CD4-positive, alpha-beta memory T cell (primary cell): ENCODE data around the gene ADAMTS4. TPM values are rescaled to one million over a fixed set of nuclear protein-coding genes. Genes with fewer than 3 reads are reported as not detected.

ENCODE experiments used
- CTCF ChIA-PET: fragments of 350-600 bp; sonication (Branson Sonifier 250); formaldehyde crosslinking; loops from one replicate; lab custom pipeline; 2021; ENCODE audit warnings: inconsistent platforms; ENCODE audit not compliant: partially characterized antibody; lab: Charles Lee
- POLR2A ChIA-PET: fragments of 350-600 bp; sonication (Branson Sonifier 250); formaldehyde crosslinking; loops from one replicate; lab custom pipeline; 2021; ENCODE audit not compliant: partially characterized antibody; lab: Charles Lee
- DNase-seq, 5 donors: peaks; one replicate each; pipeline versions ENCODE4 v3.0.0 to v3.0.0-alpha.2; 2020 to 2022; ENCODE audit warnings: mixed read lengths in 1 of 5
- H3K27ac ChIP-seq: one replicate; pipeline ENCODE4 v1.7.0; 2013; ENCODE audit warnings: low read depth, low read length
- H3K27me3 ChIP-seq: 2 replicates; pipeline ENCODE4 v1.7.0; 2013; ENCODE audit warnings: mild to moderate bottlenecking, low read length, moderate library complexity; ENCODE audit not compliant: insufficient read depth
- H3K36me3 ChIP-seq: 2 replicates; pipeline ENCODE4 v1.7.0; 2013; ENCODE audit warnings: mild to moderate bottlenecking, low read length, moderate library complexity; ENCODE audit not compliant: insufficient read depth
- H3K4me1 ChIP-seq: 2 replicates; pipeline ENCODE4 v1.7.0; 2013; ENCODE audit warnings: mild to moderate bottlenecking, low read length, moderate library complexity; ENCODE audit not compliant: insufficient read depth
- H3K4me3 ChIP-seq, 2 donors: one replicate each; pipeline ENCODE4 v1.7.0; 2013; ENCODE audit warnings: low read length in 2 of 2, mild to moderate bottlenecking in 1 of 2
- H3K9me3 ChIP-seq, 2 donors: one replicate each; pipeline ENCODE4 v1.7.0; 2013; ENCODE audit warnings: low read length in 2 of 2, control low read depth in 1 of 2; ENCODE audit not compliant: control insufficient read depth in 1 of 2
- H3K27ac Mint-ChIP-seq, 7 donors: one replicate each; pipeline ENCODE4 v1.8.0; 2020 to 2021; ENCODE audit warnings: mixed read lengths in 7 of 7, mild to moderate bottlenecking in 6 of 7, inconsistent platforms in 3 of 7, moderate library complexity in 3 of 7
- H3K27me3 Mint-ChIP-seq, 2 donors: one replicate each; pipeline ENCODE4 v1.8.0; 2020 to 2021; ENCODE audit warnings: mixed read lengths in 2 of 2
- H3K36me3 Mint-ChIP-seq, 2 donors: one replicate each; pipeline ENCODE4 v1.8.0; 2020 to 2021; ENCODE audit warnings: mixed read lengths in 2 of 2, inconsistent platforms in 1 of 2, mild to moderate bottlenecking in 1 of 2
- H3K4me1 Mint-ChIP-seq, 4 donors: one replicate each; pipeline ENCODE4 v1.8.0; 2020 to 2021; ENCODE audit warnings: mixed read lengths in 4 of 4, mild to moderate bottlenecking in 1 of 4
- H3K4me3 Mint-ChIP-seq, 8 donors: one replicate each; pipeline ENCODE4 v1.8.0; 2020 to 2021; ENCODE audit warnings: mixed read lengths in 8 of 8, mild to moderate bottlenecking in 7 of 8, moderate library complexity in 6 of 8, inconsistent platforms in 3 of 8
- H3K9me3 Mint-ChIP-seq, 8 donors: one replicate each; pipeline ENCODE4 v1.8.0; 2020 to 2021; ENCODE audit warnings: mixed read lengths in 8 of 8, mild to moderate bottlenecking in 5 of 8, inconsistent platforms in 3 of 8, moderate library complexity in 1 of 8
- intact Hi-C: fragments of 100-400 bp; cut with micrococcal nuclease; formaldehyde crosslinking; loops from one replicate; pipeline ENCODE4 v1.15.1; 2023
- polyA plus RNA-seq, 2 donors: library from polyadenylated mRNA; unstranded; fragments of 300-500 nt; fragmentation: Illumina TruSeq; gene quantifications; one replicate each; pipeline ENCODE4 v1.2.3, GENCODE V29; 2021
- total RNA-seq, 2 experiments: library from RNA; stranded (reverse); gene quantifications; one replicate each; pipeline ENCODE4 v1.2.3, GENCODE V29; 2021

Gene ADAMTS4
- total and polyA plus RNA-seq, 4 experiments from 2014 or later: 0.07 to 2.4 (median 1.4) TPM; not detected in 1

GRCh38 chr1:161159913-161160243 is 39.0 kb downstream of the ADAMTS4 start:
- H3K4me3 Mint-ChIP-seq: peak overlapping the region; percentile 91 to 99 (median 94)
- peak overlapping the region; percentile 88 to 99 (median 97) for H3K27ac Mint-ChIP-seq
- ChIA-PET CTCF (no interaction called here), POLR2A (interaction anchor here (1.7 to 2.7 kb wide), 5 partner anchors 11 to 42 kb away, joined by 5 to 15 read pairs (median 10); partner anchors contain the start of genes B4GALT3, DEDD and NDUFS2)
- H3K27me3 Mint-ChIP-seq: no peaks in the 10 kb centered on the region
- Histone ChIP-seq H3K4me3 (peak overlapping the region; percentile 83 to 93), H3K4me1 (peaks cover 40% of the 10 kb centered on the region), H3K36me3 (peaks cover 19% of the 10 kb centered on the region), H3K27ac (peak overlapping the region; percentile 84), H3K27me3 (no peaks in the 10 kb centered on the region), H3K9me3 (no peaks in the 10 kb centered on the region)
- no peak for DNase-seq
- H3K36me3 Mint-ChIP-seq: peaks cover 27 to 62% of the 10 kb centered on the region in 2 donors
- peaks cover 39 to 78% (median 58%) of the 10 kb centered on the region in 4 donors for H3K4me1 Mint-ChIP-seq
- intact Hi-C loops: loop anchor here (10.0 kb wide), 1 partner anchor 1065 kb away; the partner anchor contains the start of gene IGSF8
- peaks cover 0 to 3% (median 0%) of the 10 kb centered on the region in 8 donors for H3K9me3 Mint-ChIP-seq

GRCh38 chr1:161159087-161159912 is 39.6 kb downstream of the ADAMTS4 start, which contains the start of gene USP21:
USP21 (plus strand) TSS chr1:161159500; CDS start chr1:161160641, 1,141 bp downstream.
- Mint-ChIP-seq H3K36me3 (peaks cover 27 to 59% of the 10 kb centered on the region in 2 donors), H3K27ac (peak within 1 kb of the TSS; percentile 94 to 99 (median 97)), H3K9me3 (peaks cover 0 to 3% (median 0%) of the 10 kb centered on the region in 8 donors), H3K4me3 (peak within 1 kb of the TSS; percentile 91 to 99 (median 94)), H3K4me1 (peaks cover 40 to 77% (median 61%) of the 10 kb centered on the region in 4 donors), H3K27me3 (no peaks in the 10 kb centered on the region)
- intact Hi-C loops: loop anchor here (10.0 kb wide), 1 partner anchor 1064 kb away; the partner anchor contains the start of gene IGSF8
- peak within 1 kb of the TSS; percentile 84 for H3K27ac ChIP-seq
- ChIA-PET CTCF (interaction anchor here (1.0 to 2.4 kb wide), 4 partner anchors 33 to 90 kb away, joined by 3 to 9 read pairs (median 6); partner anchors contain the start of genes ARHGAP30, NDUFS2 and TOMM40L), POLR2A (interaction anchor here (0.6 to 2.7 kb wide), 7 partner anchors 11 to 138 kb away, joined by 3 to 15 read pairs (median 9); partner anchors contain the start of genes B4GALT3, NDUFS2 and TOMM40L)
- H3K36me3 ChIP-seq: peaks cover 19% of the 10 kb centered on the region
- no peaks in the 10 kb centered on the region for H3K27me3 ChIP-seq
- H3K4me3 ChIP-seq: peak within 1 kb of the TSS; percentile 83 to 93
- H3K9me3 ChIP-seq: no peaks in the 10 kb centered on the region
- peaks cover 45% of the 10 kb centered on the region for H3K4me1 ChIP-seq
- peak; percentile 91 to 92 (median 92) for DNase-seq

- no peak overlapping the region for H3K4me3 ChIP-seq
- intact Hi-C loops: loop anchor here (10.0 kb wide), 1 partner anchor 1064 kb away; the partner anchor contains the start of gene IGSF8
- peak overlapping the region; percentile 91 to 99 (median 94) for H3K4me3 Mint-ChIP-seq
- H3K27ac ChIP-seq: peak overlapping the region; percentile 84
- CTCF ChIA-PET: interaction anchor here (0.8 to 2.4 kb wide), 6 partner anchors 7 to 216 kb away, joined by 3 to 11 read pairs (median 6); partner anchors contain the start of genes ARHGAP30, NDUFS2, PPOX and TOMM40L
- POLR2A ChIA-PET: interaction anchor here (0.6 to 2.7 kb wide), 9 partner anchors 8 to 701 kb away, joined by 3 to 18 read pairs (median 9); partner anchors contain the start of genes B4GALT3, NDUFS2, PPOX and TOMM40L
- H3K4me1 Mint-ChIP-seq: peaks cover 40 to 82% (median 62%) of the 10 kb centered on the region in 4 donors
- peaks cover 0 to 3% (median 0%) of the 10 kb centered on the region in 8 donors for H3K9me3 Mint-ChIP-seq
- no peaks in the 10 kb centered on the region for H3K27me3 ChIP-seq
- peaks cover 25 to 57% of the 10 kb centered on the region in 2 donors for H3K36me3 Mint-ChIP-seq
- peak overlapping the region; percentile 94 to 99 (median 97) for H3K27ac Mint-ChIP-seq
- peaks cover 12% of the 10 kb centered on the region for H3K36me3 ChIP-seq
- DNase-seq: no peak
- H3K27me3 Mint-ChIP-seq: no peaks in the 10 kb centered on the region
- peaks cover 45% of the 10 kb centered on the region for H3K4me1 ChIP-seq
- H3K9me3 ChIP-seq: no peaks in the 10 kb centered on the region
These were observed 40.4 kb downstream of the ADAMTS4 start for GRCh38 chr1:161158316-161159010.

- peak overlapping the region; percentile 84 for H3K27ac ChIP-seq
- peaks cover 0 to 3% (median 0%) of the 10 kb centered on the region in 8 donors for H3K9me3 Mint-ChIP-seq
- no peaks in the 10 kb centered on the region for H3K27me3 Mint-ChIP-seq
- DNase-seq: no peak
- H3K36me3 ChIP-seq: peaks cover 7% of the 10 kb centered on the region
- peaks cover 48% of the 10 kb centered on the region for H3K4me1 ChIP-seq
- ChIA-PET CTCF (interaction anchor here (0.8 to 2.4 kb wide), 4 partner anchors 8 to 217 kb away, joined by 3 to 11 read pairs (median 8); partner anchors contain the start of genes PPOX and TOMM40L), POLR2A (interaction anchor here (0.6 to 2.7 kb wide), 9 partner anchors 8 to 700 kb away, joined by 3 to 18 read pairs (median 8); partner anchors contain the start of genes B4GALT3, DEDD, NDUFS2 and PPOX)
- H3K27me3 ChIP-seq: no peaks in the 10 kb centered on the region
- peak overlapping the region; percentile 9 to 99 (median 95) for H3K27ac Mint-ChIP-seq
- H3K4me3 ChIP-seq: no peak overlapping the region
- H3K36me3 Mint-ChIP-seq: peaks cover 19 to 51% of the 10 kb centered on the region in 2 donors
- intact Hi-C loops: loop anchor here (10.0 kb wide), 1 partner anchor 1063 kb away; the partner anchor contains the start of gene IGSF8
- H3K9me3 ChIP-seq: no peaks in the 10 kb centered on the region
- peaks cover 38 to 84% (median 63%) of the 10 kb centered on the region in 4 donors for H3K4me1 Mint-ChIP-seq
- H3K4me3 Mint-ChIP-seq: peak overlapping the region; percentile 22 to 99 (median 62)
These were observed 41.0 kb downstream of the ADAMTS4 start for GRCh38 chr1:161157867-161158266.

GRCh38 chr1:161153682-161154337 is 45.0 kb downstream of the ADAMTS4 start, which contains the start of gene UFC1:
UFC1 (plus strand) TSS chr1:161153978; CDS start chr1:161153998, 20 bp downstream.
- H3K9me3 Mint-ChIP-seq: no peaks in the 10 kb centered on the region

More at GRCh38 chr1:161153682-161154337, 45.0 kb downstream of the ADAMTS4 start, which contains the start of gene UFC1:
- Mint-ChIP-seq H3K4me3 (peak within 1 kb of the TSS; percentile 96 to 100 (median 99)), H3K27me3 (no peaks in the 10 kb centered on the region), H3K4me1 (peaks cover 22 to 45% (median 31%) of the 10 kb centered on the region in 4 donors), H3K27ac (peak within 1 kb of the TSS; percentile 99 to 100 (median 100)), H3K36me3 (peaks cover 14 to 31% of the 10 kb centered on the region in 2 donors)
- peak within 1 kb of the TSS; percentile 99 for H3K27ac ChIP-seq
- H3K9me3 ChIP-seq: no peaks in the 10 kb centered on the region
- peak; percentile 87 to 93 (median 90) for DNase-seq
- H3K27me3 ChIP-seq: no peaks in the 10 kb centered on the region
- intact Hi-C loops: loop anchor here (1.0 to 10.0 kb wide), 6 partner anchors 22 to 1059 kb away; partner anchors contain the start of genes ARHGAP30, DEDD, IGSF8 and NIT1
- POLR2A ChIA-PET: interaction anchor here (0.7 to 3.5 kb wide), 28 partner anchors 8 to 358 kb away, joined by 3 to 67 read pairs (median 4); partner anchors contain the start of genes ARHGAP30, B4GALT3, DEDD and F11R
- peaks cover 22% of the 10 kb centered on the region for H3K4me1 ChIP-seq
- CTCF ChIA-PET: interaction anchor here (0.9 to 3.0 kb wide), 9 partner anchors 11 to 228 kb away, joined by 3 to 29 read pairs (median 3); partner anchors contain the start of genes APOA2, ARHGAP30, NDUFS2 and PPOX
- no peaks in the 10 kb centered on the region for H3K36me3 ChIP-seq
- peak within 1 kb of the TSS; percentile 37 to 100 for H3K4me3 ChIP-seq
